BE2C (cell line): ENCODE measurements around the gene ACKR4.
"Not testable (repeated sequence)": the region's sequence is repeated elsewhere in the genome, so short reads cannot be mapped to it uniquely, and the experiment has no call there.

Experiments used
- DNase-seq: peaks from one replicate; pipeline ENCODE4 v3.0.0-alpha.2; 2020
- H3K27me3 ChIP-seq: fragments of 250-450 bp; sonication (Bioruptor Pico); 2 replicates; pipeline ENCODE4 v1.5.1; 2020; ENCODE audit warnings: mild to moderate bottlenecking
- H3K36me3 ChIP-seq: fragments of 250-450 bp; sonication (Bioruptor Pico); 2 replicates; pipeline ENCODE4 v1.5.1; 2020; ENCODE audit warnings: mild to moderate bottlenecking
- H3K4me1 ChIP-seq: fragments of 250-450 bp; sonication (Bioruptor Pico); 2 replicates; pipeline ENCODE4 v1.5.1; 2020
- H3K4me3 ChIP-seq: 2 replicates; pipeline ENCODE4 v1.5.1; 2011; ENCODE audit warnings: low read depth, low read length
- H3K9me3 ChIP-seq: fragments of 250-450 bp; sonication (Bioruptor Pico); 2 replicates; pipeline ENCODE4 v1.5.1; 2020
- TF ChIP-seq, protein P1 (sequence below): IDR thresholded peaks from 2 replicates; pipeline ENCODE4 v1.5.1; 2012; ENCODE audit warnings: mild to moderate bottlenecking, low read depth, low read length

The ACKR4 gene

DNA sequence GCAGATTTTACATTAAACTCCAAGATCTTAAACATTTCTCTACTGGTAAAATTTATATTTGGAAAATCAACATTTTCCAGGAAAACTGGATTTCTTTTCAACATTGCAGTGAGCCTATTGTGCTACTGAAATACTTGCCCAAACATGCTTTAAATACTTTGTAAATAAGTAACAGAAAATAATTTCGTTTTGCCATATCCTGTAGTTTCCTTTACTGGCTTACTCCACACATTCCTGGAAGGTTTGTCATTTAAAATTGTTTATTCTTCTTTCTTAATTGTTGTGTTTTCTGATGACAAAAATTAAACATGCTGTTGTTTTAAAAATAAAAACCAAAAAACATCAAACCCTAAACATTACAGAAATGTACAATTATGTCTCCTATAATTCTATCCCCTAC, 40.5 kb downstream of the ACKR4 start:
- Histone ChIP-seq H3K4me3 (no peak overlapping the region), H3K9me3 (no peaks in the 10 kb centered on the region), H3K36me3 (no peaks in the 10 kb centered on the region), H3K4me1 (no peaks in the 10 kb centered on the region), H3K27me3 (no peaks in the 10 kb centered on the region)
- TF ChIP-seq, protein P1, sequence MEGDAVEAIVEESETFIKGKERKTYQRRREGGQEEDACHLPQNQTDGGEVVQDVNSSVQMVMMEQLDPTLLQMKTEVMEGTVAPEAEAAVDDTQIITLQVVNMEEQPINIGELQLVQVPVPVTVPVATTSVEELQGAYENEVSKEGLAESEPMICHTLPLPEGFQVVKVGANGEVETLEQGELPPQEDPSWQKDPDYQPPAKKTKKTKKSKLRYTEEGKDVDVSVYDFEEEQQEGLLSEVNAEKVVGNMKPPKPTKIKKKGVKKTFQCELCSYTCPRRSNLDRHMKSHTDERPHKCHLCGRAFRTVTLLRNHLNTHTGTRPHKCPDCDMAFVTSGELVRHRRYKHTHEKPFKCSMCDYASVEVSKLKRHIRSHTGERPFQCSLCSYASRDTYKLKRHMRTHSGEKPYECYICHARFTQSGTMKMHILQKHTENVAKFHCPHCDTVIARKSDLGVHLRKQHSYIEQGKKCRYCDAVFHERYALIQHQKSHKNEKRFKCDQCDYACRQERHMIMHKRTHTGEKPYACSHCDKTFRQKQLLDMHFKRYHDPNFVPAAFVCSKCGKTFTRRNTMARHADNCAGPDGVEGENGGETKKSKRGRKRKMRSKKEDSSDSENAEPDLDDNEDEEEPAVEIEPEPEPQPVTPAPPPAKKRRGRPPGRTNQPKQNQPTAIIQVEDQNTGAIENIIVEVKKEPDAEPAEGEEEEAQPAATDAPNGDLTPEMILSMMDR, result no peak
- DNase-seq, result no peak

DNA sequence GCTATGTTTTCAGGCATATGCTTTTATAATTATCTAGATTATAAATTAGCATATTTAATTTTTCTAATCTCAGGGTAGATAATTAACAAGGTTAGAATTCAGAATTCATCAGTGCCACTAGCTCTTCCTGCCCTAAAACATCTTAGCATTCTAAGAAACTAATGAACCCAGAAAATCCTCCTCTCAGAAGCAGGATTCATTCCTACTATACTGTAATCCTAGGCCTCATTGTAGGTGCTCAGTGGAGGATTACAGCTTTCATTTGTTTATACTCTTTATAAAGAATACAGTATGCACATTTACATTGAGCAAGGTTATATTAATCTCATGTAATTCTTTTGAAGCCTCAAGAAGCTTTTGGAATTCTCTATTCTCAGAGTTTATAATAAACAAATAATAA, 41.6 kb downstream of the ACKR4 start:
- H3K4me3 ChIP-seq, result no peak overlapping the region
- no peak for DNase-seq
- no peaks in the 10 kb centered on the region for H3K9me3 ChIP-seq
- no peaks in the 10 kb centered on the region for H3K36me3 ChIP-seq
- no peaks in the 10 kb centered on the region for H3K27me3 ChIP-seq
- no peaks in the 10 kb centered on the region for H3K4me1 ChIP-seq
- TF ChIP-seq, protein P1, result no peak

DNA sequence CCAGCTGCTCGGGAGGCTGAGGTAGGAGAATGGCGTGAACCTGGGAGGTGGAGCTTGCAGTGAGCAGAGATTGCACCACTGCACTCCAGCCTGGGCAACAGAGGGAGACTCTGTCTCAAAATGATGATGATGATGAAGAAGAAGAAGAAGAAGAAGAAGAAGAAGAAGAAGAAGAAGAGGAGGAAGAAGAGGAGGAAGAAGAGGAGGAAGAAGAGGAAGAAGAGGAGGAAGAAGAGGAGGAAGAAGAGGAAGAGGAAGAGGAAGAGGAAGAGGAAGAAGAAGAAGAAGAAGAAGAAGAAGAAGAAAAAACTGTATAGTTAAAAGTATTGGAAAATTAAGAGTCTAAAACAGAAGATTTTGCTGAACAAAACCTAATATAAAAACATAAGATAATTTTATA, 44.4 kb downstream of the ACKR4 start:
- H3K4me3 ChIP-seq, H3K4me1 ChIP-seq, H3K9me3 ChIP-seq, DNase-seq, H3K27me3 ChIP-seq, H3K36me3 ChIP-seq: not testable (repeated sequence)

DNA sequence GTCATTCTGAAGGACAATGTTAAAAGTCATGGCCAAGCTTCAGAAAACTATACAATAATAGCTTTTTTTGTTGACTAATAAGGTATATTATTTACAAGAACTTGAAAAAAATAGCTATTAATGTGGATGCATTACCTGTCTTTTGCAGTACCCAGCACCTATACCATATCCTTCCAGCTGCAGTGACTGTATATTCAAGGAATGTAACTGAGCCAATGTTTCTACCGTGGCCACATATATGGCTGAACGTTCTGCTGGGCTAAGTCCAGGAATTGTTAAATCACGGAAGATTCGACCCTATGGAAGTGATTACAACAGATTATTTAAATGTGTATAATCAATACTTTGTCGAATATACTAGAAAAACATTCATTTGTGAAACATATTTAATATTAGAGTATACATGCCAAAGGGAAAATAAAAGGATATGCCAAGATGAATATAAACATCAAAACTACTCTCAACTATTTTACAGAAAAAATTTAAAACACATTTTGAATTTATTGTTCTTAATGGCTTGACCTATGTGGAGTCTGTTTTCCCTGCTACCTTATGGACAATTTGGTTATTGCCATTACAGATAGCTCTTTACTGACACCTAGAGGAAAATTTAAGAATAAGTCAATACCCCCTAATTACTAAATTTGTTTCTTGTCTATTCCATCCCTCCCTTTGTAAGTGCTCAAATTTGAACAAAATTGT, 44.9 kb downstream of the ACKR4 start:
- TF ChIP-seq, protein P1, result peak; percentile 70
- no peaks in the 10 kb centered on the region for H3K9me3 ChIP-seq
- no peaks in the 10 kb centered on the region for H3K36me3 ChIP-seq
- no peaks in the 10 kb centered on the region for H3K27me3 ChIP-seq
- no peak for DNase-seq
- no peaks in the 10 kb centered on the region for H3K4me1 ChIP-seq
- no peak overlapping the region for H3K4me3 ChIP-seq

DNA sequence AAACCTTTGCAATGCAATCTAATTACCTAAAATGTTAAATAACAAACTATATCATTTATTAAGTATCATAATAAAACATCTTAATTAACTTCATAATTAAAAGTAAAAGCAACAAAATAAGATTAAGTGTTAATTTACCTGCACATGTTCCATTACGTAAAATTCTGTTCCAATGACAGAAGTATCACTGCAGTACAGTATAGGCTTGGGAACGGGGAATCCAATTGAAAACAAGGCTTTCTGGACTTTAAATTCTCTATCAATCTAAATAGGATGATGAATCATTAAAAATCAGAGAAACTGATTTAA, 45.4 kb downstream of the ACKR4 start:
- no peak overlapping the region for H3K4me3 ChIP-seq
- no peak for DNase-seq
- no peaks in the 10 kb centered on the region for H3K27me3 ChIP-seq
- H3K4me1 ChIP-seq, result 0 out of 2 replicates have a peak, but pooled peaks cover 2% of the 10 kb centered on the region
- TF ChIP-seq, protein P1, result no peak
- H3K9me3 ChIP-seq, result no peaks in the 10 kb centered on the region
- H3K36me3 ChIP-seq, result no peaks in the 10 kb centered on the region

DNA sequence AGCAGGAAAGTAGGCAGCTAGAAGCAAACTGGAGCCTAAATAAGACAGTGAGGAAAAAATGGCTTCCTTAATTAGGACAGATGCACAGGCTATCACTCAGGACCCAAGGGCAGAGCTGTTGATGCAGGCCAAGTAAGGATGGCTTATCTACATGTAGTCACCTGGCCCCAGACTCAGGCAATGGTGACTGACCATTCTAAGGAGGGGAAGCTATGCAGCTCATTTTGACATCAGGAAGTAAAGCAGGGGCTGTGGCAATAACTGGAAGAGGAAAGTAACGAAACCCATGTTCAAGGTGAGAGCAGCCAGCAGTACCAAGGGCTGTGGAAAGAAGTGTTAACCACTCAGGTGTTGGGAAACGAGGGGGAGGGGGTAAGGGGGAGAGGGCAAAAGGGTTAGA, 46.3 kb downstream of the ACKR4 start:
- H3K9me3 ChIP-seq, result no peaks in the 10 kb centered on the region
- DNase-seq, result no peak
- 0 out of 2 replicates have a peak, but pooled peaks cover 3% of the 10 kb centered on the region for H3K4me1 ChIP-seq
- no peaks in the 10 kb centered on the region for H3K27me3 ChIP-seq
- TF ChIP-seq, protein P1, result no peak
- H3K4me3 ChIP-seq, result no peak overlapping the region
- H3K36me3 ChIP-seq, result no peaks in the 10 kb centered on the region
